GM12878 (cell line): Measurements from ENCODE around the gene TCF7L2. TPM values are rescaled to one million over a fixed set of nuclear protein-coding genes. Genes with fewer than 3 reads are reported as not detected.

ENCODE experiments used
- ATAC-seq: fragments of 200-7000 bp; cut with Tn5 transposase; 3 replicates; pipeline ENCODE4 v1.9.1; 2020; ENCODE audit warnings: mild to moderate bottlenecking, moderate library complexity
- BruUV-seq: library from RNA; stranded (reverse); fragments of 400-500 nt; replicated peaks from 2 replicates; lab custom pipeline; 2021; lab: Mats Ljungman, UMichigan
- CTCF ChIA-PET: fragments of 300-600 bp; sonication (Branson Sonifier 250); formaldehyde crosslinking; extraction: SDS; loops from one replicate; lab custom pipeline; 2021; ENCODE audit warnings: inconsistent platforms; lab: Yijun Ruan, JAX
- POLR2A ChIA-PET: fragments of 350-600 bp; formaldehyde crosslinking; extraction: SDS; loops from one replicate; lab custom pipeline; 2021; ENCODE audit warnings: inconsistent platforms; lab: Charles Lee
- RAD21 ChIA-PET: fragments of 300-600 bp; sonication (Branson Sonifier 250); formaldehyde crosslinking; loops from one replicate; lab custom pipeline; 2023; ENCODE audit warnings: antibody characterized with exemption; ENCODE audit not compliant: unreplicated experiment; lab: Charles Lee
- SMC1A ChIA-PET: fragments of 300-600 bp; sonication (Branson Sonifier 250); formaldehyde crosslinking; loops from one replicate; lab custom pipeline; 2023; ENCODE audit not compliant: unreplicated experiment, uncharacterized antibody; lab: Charles Lee
- DNase-seq: peaks from one replicate; pipeline ENCODE4 v3.0.0-alpha.2; 2011; ENCODE audit warnings: low read depth, low spot score
- FAIRE-seq: peaks from 3 replicates; lab custom pipeline; 2011; peaks lifted over from hg19 to GRCh38; lab: Jason Lieb, UNC
- H2AFZ ChIP-seq: 2 replicates; pipeline ENCODE4 v1.6.0; 2011; ENCODE audit warnings: low read depth, low read length, control low read depth; ENCODE audit not compliant: control insufficient read depth
- H3K27ac ChIP-seq: 2 replicates; pipeline ENCODE4 v1.5.1; 2011; ENCODE audit warnings: control low read depth; ENCODE audit not compliant: control insufficient read depth, insufficient read depth
- H3K27me3 ChIP-seq, 2 experiments: replicated peaks in 1 of 2; 2 replicates each; pipeline versions ENCODE4 v1.6.0 to v1.6.1; 2011; ENCODE audit warnings: low read length in 1 of 2; ENCODE audit not compliant: control insufficient read depth in 2 of 2, insufficient read depth in 2 of 2
- H3K36me3 ChIP-seq, 2 experiments: 2 replicates each; pipeline ENCODE4 v1.5.1; 2011; ENCODE audit warnings: low read length in 1 of 2; ENCODE audit not compliant: control insufficient read depth in 2 of 2, insufficient read depth in 2 of 2
- H3K4me1 ChIP-seq: 2 replicates; pipeline ENCODE4 v1.6.1; 2011; ENCODE audit warnings: mild to moderate bottlenecking, low read length, moderate library complexity, mixed read lengths; ENCODE audit not compliant: control insufficient read depth, insufficient read depth
- H3K4me2 ChIP-seq: 2 replicates; pipeline ENCODE4 v1.6.0; 2011; ENCODE audit warnings: control low read depth; ENCODE audit not compliant: control insufficient read depth, insufficient read depth
- H3K4me3 ChIP-seq: fragments of 200-600 bp; sonication (generic); 2 replicates; pipeline ENCODE4 v1.5.1; 2016
- H3K79me2 ChIP-seq: 2 replicates; pipeline ENCODE4 v1.6.0; 2011; ENCODE audit warnings: low read length; ENCODE audit not compliant: control insufficient read depth, insufficient read depth
- H3K9ac ChIP-seq: 2 replicates; pipeline ENCODE4 v1.8.0; 2011; ENCODE audit warnings: low read length, control low read depth, mixed read lengths; ENCODE audit not compliant: control insufficient read depth, insufficient read depth
- H3K9me3 ChIP-seq: replicated peaks from 3 replicates; pipeline ENCODE4 v1.5.1; 2011; ENCODE audit warnings: mild to moderate bottlenecking, low read length; ENCODE audit not compliant: control insufficient read depth, insufficient read depth
- H4K20me1 ChIP-seq: 2 replicates; pipeline ENCODE4 v1.6.0; 2011; ENCODE audit not compliant: control insufficient read depth, insufficient read depth
- BACH1 ChIP-seq: fragments of 450-650 bp; IDR thresholded peaks from 2 replicates; pipeline ENCODE4 v1.6.1; 2017; ENCODE audit warnings: mild to moderate bottlenecking, borderline replicate concordance
- ESRRA ChIP-seq: IDR thresholded peaks from 2 replicates; pipeline ENCODE4 v1.6.1; 2012; ENCODE audit warnings: mild to moderate bottlenecking, low read length, improper control_type of control experiment
- HCFC1 ChIP-seq: fragments of 150-350 bp; IDR thresholded peaks from 2 replicates; pipeline ENCODE4 v1.6.1; 2014; ENCODE audit warnings: low read length
- NFXL1 ChIP-seq: fragments of 450-650 bp; IDR thresholded peaks from 2 replicates; pipeline ENCODE4 v1.6.1; 2017; ENCODE audit warnings: antibody characterized with exemption, mild to moderate bottlenecking, borderline replicate concordance
- PAX8 ChIP-seq: fragments of 450-650 bp; IDR thresholded peaks from 2 replicates; pipeline ENCODE4 v1.6.1; 2017; ENCODE audit warnings: mild to moderate bottlenecking, moderate library complexity
- RUNX3 ChIP-seq: IDR thresholded peaks from 2 replicates; pipeline ENCODE4 v1.6.1; 2012; ENCODE audit warnings: low read length, inconsistent platforms
- SUPT20H ChIP-seq: IDR thresholded peaks from 2 replicates; pipeline ENCODE4 v1.6.1; 2011; ENCODE audit warnings: low read depth, mild to moderate bottlenecking, low read length, moderate library complexity, borderline replicate concordance; ENCODE audit not compliant: control insufficient read depth
- TCF12 ChIP-seq: IDR thresholded peaks from 2 replicates; pipeline ENCODE4 v1.6.1; 2011; ENCODE audit warnings: low read depth, mild to moderate bottlenecking, low read length
- ZNF24 ChIP-seq: fragments of 450-650 bp; IDR thresholded peaks from 2 replicates; pipeline ENCODE4 v1.6.1; 2017; ENCODE audit warnings: antibody characterized with exemption, mild to moderate bottlenecking
- WGBS: methylation state at CpG from one replicate; pipeline ENCODE4 v1.1.6; 2016; ENCODE audit warnings: low lambda C conversion rate; ENCODE audit not compliant: insufficient replicate concordance, insufficient coverage; ENCODE audit errors: missing lambda C conversion rate; 5-methylcytosine and 5-hydroxymethylcytosine counted together
- in situ Hi-C: fragments of 300-500 bp; cut with MboI; formaldehyde crosslinking; loops from 9 replicates; pipeline ENCODE4 v1.14.3; 2018; ENCODE audit warnings: mixed read lengths
- intact Hi-C: fragments of 100-400 bp; cut with micrococcal nuclease; formaldehyde crosslinking; loops from one replicate; pipeline ENCODE4 v1.14.2; 2022; ENCODE audit not compliant: unreplicated experiment
- polyA plus RNA-seq, 11 experiments: library from polyadenylated mRNA; depleted of rRNA in 4 of 11; unstranded in 6 of 11; stranded (reverse) in 5 of 11; fragments of >200 nt; fragmentation: Nextera tagmentation in 4 of 11; fragmentation: Illumina TruSeq in 1 of 11; extraction: Ambion mirVana in 4 of 11; extraction: Trizol in 1 of 11; gene quantifications; 1 replicate in 1 of 11; 2 replicates in 10 of 11; pipeline versions ENCODE4 v1.2.1 to v1.2.3, GENCODE V29; 2011 to 2016; ENCODE audit warnings: inconsistent platforms in 2 of 11, missing spikeins in 2 of 11, low read depth in 1 of 11
- total RNA-seq, 4 experiments: library from RNA; depleted of rRNA in 3 of 4; stranded (reverse); fragments of >200 nt in 3 of 4; fragmentation: Illumina TruSeq in 1 of 4; extraction: Trizol in 1 of 4; gene quantifications; 2 replicates each; pipeline versions ENCODE4 v1.2.1 to v1.2.3, GENCODE V29; 2013 to 2021
- TF ChIP-seq, protein P1 (sequence below): IDR thresholded peaks from 2 replicates; pipeline ENCODE4 v1.6.1; 2011; ENCODE audit warnings: low read depth, mild to moderate bottlenecking, low read length, moderate library complexity, borderline replicate concordance; ENCODE audit errors: extremely low read depth
- TF ChIP-seq, protein P2 (sequence below): fragments of 450-650 bp; IDR thresholded peaks from 2 replicates; pipeline ENCODE4 v1.6.1; 2017; ENCODE audit warnings: low read depth, mild to moderate bottlenecking, moderate library complexity

TCF7L2 gene
- total and polyA plus RNA-seq, 10 of the 15 experiments (the other 5 are each of a cell fraction or from before 2014, with no cell fraction given), result 0.02 to 1.1 (median 0.35) TPM; not detected in 4

DNA sequence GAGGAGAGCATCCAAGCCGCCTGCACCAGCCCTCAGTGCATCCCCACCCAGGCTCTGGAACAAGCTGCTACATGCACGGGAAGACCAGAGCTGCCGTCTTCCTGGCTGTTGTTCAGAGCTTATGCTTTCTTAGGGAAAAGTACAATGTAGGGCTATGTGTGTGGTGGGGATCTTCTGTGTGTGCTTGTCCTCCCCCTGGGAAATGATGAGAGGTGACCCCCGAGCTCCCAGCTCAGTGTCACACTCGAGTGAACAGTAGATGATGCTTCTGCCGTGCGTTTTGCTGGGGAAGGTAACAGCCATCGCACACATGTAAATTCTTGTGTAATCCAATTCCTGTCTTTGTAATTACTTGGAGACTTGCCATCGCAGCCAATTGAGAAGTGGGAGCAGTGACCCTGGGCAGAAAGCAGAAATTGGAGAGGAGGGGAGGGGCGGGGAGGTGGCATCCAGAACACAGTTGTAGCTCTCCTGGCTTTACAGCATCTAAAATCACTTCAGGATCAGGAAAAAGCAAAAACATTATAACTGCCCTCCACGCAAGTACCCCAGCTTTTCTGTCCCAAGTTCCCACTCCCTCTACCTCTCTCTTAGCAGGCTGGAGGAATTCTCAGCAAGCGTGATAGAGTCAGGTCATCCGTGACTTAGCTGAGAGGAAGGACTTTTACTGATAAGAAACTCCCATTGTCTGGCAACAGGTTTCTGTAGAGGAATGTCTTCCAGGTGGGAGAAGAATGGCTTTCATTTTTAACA lies 149.6 kb downstream of the TCF7L2 start:
- ChIA-PET RAD21 (no interaction called here), CTCF (interaction anchor here (1.0 kb wide), 1 partner anchor 10 kb away, joined by 4 read pairs; no protein-coding TSS in a partner anchor), POLR2A (no interaction called here), SMC1A (no interaction called here)
- TF ChIP-seq ZNF24, result no peak
- TF ChIP-seq, protein P1, sequence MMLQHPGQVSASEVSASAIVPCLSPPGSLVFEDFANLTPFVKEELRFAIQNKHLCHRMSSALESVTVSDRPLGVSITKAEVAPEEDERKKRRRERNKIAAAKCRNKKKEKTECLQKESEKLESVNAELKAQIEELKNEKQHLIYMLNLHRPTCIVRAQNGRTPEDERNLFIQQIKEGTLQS, result no peak
- no peak for TF ChIP-seq RUNX3
- Histone ChIP-seq H3K4me3 (no peak overlapping the region), H3K36me3 (no peaks in the 10 kb centered on the region), H3K27ac (no peak overlapping the region), H4K20me1 (no peaks in the 10 kb centered on the region), H3K27me3 (no peaks in the 10 kb centered on the region), H3K9ac (no peak overlapping the region), H3K4me1 (no peaks in the 10 kb centered on the region), H2AFZ (no peak overlapping the region), H3K4me2 (no peak overlapping the region), H3K79me2 (no peaks in the 10 kb centered on the region), H3K9me3 (no peaks in the 10 kb centered on the region; the same call in 2 of the 3 replicates)
- in situ Hi-C loops (no loop called here), intact Hi-C loops (no loop called here)
- FAIRE-seq (no peak), ATAC-seq (no peak), DNase-seq (no peak)
- WGBS, result 32% methylated on average over 13 of the region's 13 CpGs
- no TSS peak for BruUV-seq

DNA sequence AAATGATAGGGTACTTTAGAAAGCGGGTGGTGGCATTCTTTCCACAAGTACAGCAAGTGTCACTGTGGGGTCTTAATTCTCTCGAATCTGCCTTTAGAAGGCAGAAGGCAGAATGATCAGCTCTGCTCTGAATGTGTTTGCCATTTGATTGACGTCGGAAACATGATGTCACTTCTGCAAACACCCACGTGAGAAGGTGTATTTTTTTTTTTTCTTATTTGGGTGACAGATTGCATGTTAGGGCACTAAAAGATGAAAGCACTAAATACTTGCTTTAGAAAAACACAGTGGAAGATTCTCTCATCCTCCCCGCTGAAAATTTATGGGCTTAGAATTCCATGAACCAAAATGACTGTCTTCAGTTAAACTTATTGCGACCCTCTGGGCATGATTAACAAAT lies 150.2 kb downstream of the TCF7L2 start:
- H3K36me3 ChIP-seq, result no peaks in the 10 kb centered on the region
- ChIA-PET POLR2A (no interaction called here), SMC1A (no interaction called here), RAD21 (no interaction called here), CTCF (interaction anchor here (1.0 kb wide), 1 partner anchor 9 kb away, joined by 4 read pairs; no protein-coding TSS in a partner anchor)
- no peak overlapping the region for H2AFZ ChIP-seq
- intact Hi-C loops, result no loop called here
- ATAC-seq (no peak), DNase-seq (no peak), FAIRE-seq (no peak)
- no peaks in the 10 kb centered on the region for H3K9me3 ChIP-seq
- H4K20me1 ChIP-seq, result no peaks in the 10 kb centered on the region
- H3K4me3 ChIP-seq, result no peak overlapping the region
- TF ChIP-seq TCF12, result no peak
- no peak for TF ChIP-seq ESRRA
- TF ChIP-seq, protein P2, sequence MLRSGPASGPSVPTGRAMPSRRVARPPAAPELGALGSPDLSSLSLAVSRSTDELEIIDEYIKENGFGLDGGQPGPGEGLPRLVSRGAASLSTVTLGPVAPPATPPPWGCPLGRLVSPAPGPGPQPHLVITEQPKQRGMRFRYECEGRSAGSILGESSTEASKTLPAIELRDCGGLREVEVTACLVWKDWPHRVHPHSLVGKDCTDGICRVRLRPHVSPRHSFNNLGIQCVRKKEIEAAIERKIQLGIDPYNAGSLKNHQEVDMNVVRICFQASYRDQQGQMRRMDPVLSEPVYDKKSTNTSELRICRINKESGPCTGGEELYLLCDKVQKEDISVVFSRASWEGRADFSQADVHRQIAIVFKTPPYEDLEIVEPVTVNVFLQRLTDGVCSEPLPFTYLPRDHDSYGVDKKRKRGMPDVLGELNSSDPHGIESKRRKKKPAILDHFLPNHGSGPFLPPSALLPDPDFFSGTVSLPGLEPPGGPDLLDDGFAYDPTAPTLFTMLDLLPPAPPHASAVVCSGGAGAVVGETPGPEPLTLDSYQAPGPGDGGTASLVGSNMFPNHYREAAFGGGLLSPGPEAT, result no peak
- no peak for TF ChIP-seq SUPT20H
- no peak for TF ChIP-seq PAX8
- TF ChIP-seq HCFC1, result no peak
- no peak for TF ChIP-seq BACH1
- TF ChIP-seq NFXL1, result no peak
- no peaks in the 10 kb centered on the region for H3K4me1 ChIP-seq
- no peaks in the 10 kb centered on the region for H3K27me3 ChIP-seq
- BruUV-seq, result no TSS peak
- H3K79me2 ChIP-seq, result no peaks in the 10 kb centered on the region
- in situ Hi-C loops, result no loop called here
- no peak overlapping the region for H3K4me2 ChIP-seq
- H3K9ac ChIP-seq, result no peak overlapping the region
- 43% methylated on average over 7 of the region's 7 CpGs for WGBS
- H3K27ac ChIP-seq, result no peak overlapping the region
